ENCODE measurements around the gene TPO. TPM values are rescaled to one million over a fixed set of nuclear protein-coding genes. Genes with fewer than 3 reads are reported as not detected.

TPO gene
- total RNA-seq, 1 donor from 2014 or later, result 52.5 TPM

GRCh38 chr2:1481406-1482252, 68.4 kb downstream of the TPO start:
- Histone ChIP-seq H3K9me3 (no peaks in the 10 kb centered on the region), H3K27ac (no peak overlapping the region), H3K27me3 (no peaks in the 10 kb centered on the region), H3K4me1 (no peaks in the 10 kb centered on the region), H3K4me3 (no peak overlapping the region), H3K36me3 (no peaks in the 10 kb centered on the region)
- intact Hi-C loops (cut with DNase I), result no loop called here
- no peak for TF ChIP-seq CTCF (IDR thresholded peaks at IDR 0.05)
- DNase-seq (ENCODE audit: low spot score in 2 of 2), result no peak

- no peaks in the 10 kb centered on the region for H3K36me3 ChIP-seq
- intact Hi-C loops (cut with DNase I), result no loop called here
- H3K9me3 ChIP-seq, result no peaks in the 10 kb centered on the region
- no peaks in the 10 kb centered on the region for H3K4me1 ChIP-seq
- H3K27ac ChIP-seq, result no peak overlapping the region
- H3K27me3 ChIP-seq, result no peaks in the 10 kb centered on the region
- TF ChIP-seq CTCF (IDR thresholded peaks at IDR 0.05), result no peak
- no peak for DNase-seq (ENCODE audit: low spot score in 2 of 2)
- H3K4me3 ChIP-seq, result no peak overlapping the region
These were observed 69.0 kb downstream of the TPO start for GRCh38 chr2:1482253-1482675.

GRCh38 chr2:1482981-1483380, 69.7 kb downstream of the TPO start:
- intact Hi-C loops (cut with DNase I), result no loop called here
- TF ChIP-seq CTCF (IDR thresholded peaks at IDR 0.05), result no peak
- Histone ChIP-seq H3K4me1 (no peaks in the 10 kb centered on the region), H3K9me3 (no peaks in the 10 kb centered on the region), H3K27ac (no peak overlapping the region), H3K4me3 (no peak overlapping the region), H3K27me3 (no peaks in the 10 kb centered on the region), H3K36me3 (no peaks in the 10 kb centered on the region)
- DNase-seq (ENCODE audit: low spot score in 2 of 2), result no peak

GRCh38 chr2:1483551-1483950, 70.3 kb downstream of the TPO start:
- no peaks in the 10 kb centered on the region for H3K27me3 ChIP-seq
- H3K4me3 ChIP-seq, result no peak overlapping the region
- no peaks in the 10 kb centered on the region for H3K4me1 ChIP-seq
- H3K27ac ChIP-seq, result no peak overlapping the region
- no peaks in the 10 kb centered on the region for H3K9me3 ChIP-seq
- intact Hi-C loops (cut with DNase I), result no loop called here
- H3K36me3 ChIP-seq, result no peaks in the 10 kb centered on the region
- DNase-seq (ENCODE audit: low spot score in 2 of 2), result no peak
- no peak for TF ChIP-seq CTCF (IDR thresholded peaks at IDR 0.05)

- intact Hi-C loops (cut with DNase I), result no loop called here
- Histone ChIP-seq H3K4me1 (no peaks in the 10 kb centered on the region), H3K36me3 (no peaks in the 10 kb centered on the region), H3K4me3 (no peak overlapping the region), H3K9me3 (no peaks in the 10 kb centered on the region), H3K27me3 (no peaks in the 10 kb centered on the region), H3K27ac (no peak overlapping the region)
- DNase-seq (ENCODE audit: low spot score in 2 of 2), result no peak
- no peak for TF ChIP-seq CTCF (IDR thresholded peaks at IDR 0.05)
These were observed 71.0 kb downstream of the TPO start for GRCh38 chr2:1484131-1484884.
